Measurements from ENCODE around the gene RYR2. TPM values are rescaled to one million over a fixed set of nuclear protein-coding genes. Genes with fewer than 3 reads are reported as not detected.

The RYR2 gene
- total RNA-seq, 1 experiment from 2014 or later: 3.4 TPM

- WGBS (ENCODE audit: extremely low coverage, insufficient read length, low lambda C conversion rate): no CpG with 5 or more reads among the region's 3 CpGs
- TF ChIP-seq, protein P1, sequence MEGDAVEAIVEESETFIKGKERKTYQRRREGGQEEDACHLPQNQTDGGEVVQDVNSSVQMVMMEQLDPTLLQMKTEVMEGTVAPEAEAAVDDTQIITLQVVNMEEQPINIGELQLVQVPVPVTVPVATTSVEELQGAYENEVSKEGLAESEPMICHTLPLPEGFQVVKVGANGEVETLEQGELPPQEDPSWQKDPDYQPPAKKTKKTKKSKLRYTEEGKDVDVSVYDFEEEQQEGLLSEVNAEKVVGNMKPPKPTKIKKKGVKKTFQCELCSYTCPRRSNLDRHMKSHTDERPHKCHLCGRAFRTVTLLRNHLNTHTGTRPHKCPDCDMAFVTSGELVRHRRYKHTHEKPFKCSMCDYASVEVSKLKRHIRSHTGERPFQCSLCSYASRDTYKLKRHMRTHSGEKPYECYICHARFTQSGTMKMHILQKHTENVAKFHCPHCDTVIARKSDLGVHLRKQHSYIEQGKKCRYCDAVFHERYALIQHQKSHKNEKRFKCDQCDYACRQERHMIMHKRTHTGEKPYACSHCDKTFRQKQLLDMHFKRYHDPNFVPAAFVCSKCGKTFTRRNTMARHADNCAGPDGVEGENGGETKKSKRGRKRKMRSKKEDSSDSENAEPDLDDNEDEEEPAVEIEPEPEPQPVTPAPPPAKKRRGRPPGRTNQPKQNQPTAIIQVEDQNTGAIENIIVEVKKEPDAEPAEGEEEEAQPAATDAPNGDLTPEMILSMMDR (conservative IDR thresholded peaks at IDR 0.05): no peak
- no peaks in the 10 kb centered on the region for H3K4me1 ChIP-seq (ENCODE audit: insufficient read depth, low read length)
Observed at GRCh38 chr1:237457573-237457972, 415.6 kb downstream of the RYR2 start.

More at GRCh38 chr1:237457573-237457972, 415.6 kb downstream of the RYR2 start:
- Mint-ChIP-seq H3K27ac (no peak overlapping the region), H3K9me3 (no peaks in the 10 kb centered on the region), H3K4me1 (no peaks in the 10 kb centered on the region), H3K36me3 (ENCODE audit: insufficient read depth in 1 of 3, low read depth in 3 of 3) (peaks cover 0 to 11% (median 5%) of the 10 kb centered on the region in 3 experiments; a peak in 5 of 7 replicates), H3K27me3 (ENCODE audit: low read depth) (no peaks in the 10 kb centered on the region), H3K4me3 (no peak overlapping the region)
- Histone ChIP-seq H2BK15ac (ENCODE audit: low read depth, low read length) (no peak overlapping the region), H3K23ac (ENCODE audit: insufficient read length, low read depth, low read length) (no peak overlapping the region), H3K18ac (ENCODE audit: insufficient read length, low read depth, low read length) (no peak overlapping the region), H3K4ac (ENCODE audit: low read depth, low read length) (no peak overlapping the region), H3K27ac (ENCODE audit: insufficient read length, low read depth, low read length) (no peak overlapping the region), H2BK20ac (ENCODE audit: low read depth, low read length, poor library complexity, severe bottlenecking) (no peak overlapping the region), H3K9me3 (ENCODE audit: control insufficient read depth, low read depth, low read length) (no peaks in the 10 kb centered on the region), H4K8ac (replicated peaks; ENCODE audit: insufficient read length, low read depth, low read length) (no peak overlapping the region), H3K23me2 (ENCODE audit: insufficient read length, low read depth, low read length, poor library complexity, severe bottlenecking) (no peaks in the 10 kb centered on the region), H3K9ac (ENCODE audit: extremely low read depth, insufficient read length, low read length) (no peak overlapping the region), H3K4me2 (ENCODE audit: insufficient read depth, insufficient read length, low read length) (no peak overlapping the region), H4K5ac (ENCODE audit: insufficient read length, low read depth, low read length) (no peak overlapping the region), H3K79me2 (ENCODE audit: insufficient read depth, low read length) (no peaks in the 10 kb centered on the region), H2AK5ac (ENCODE audit: insufficient read length, low read length) (no peak overlapping the region), H4K20me1 (ENCODE audit: control insufficient read depth, insufficient read depth, insufficient read length) (no peaks in the 10 kb centered on the region), H3K27me3 (ENCODE audit: insufficient read depth, low read length) (no peaks in the 10 kb centered on the region), H3T11ph (ENCODE audit: low read length) (no peak overlapping the region), H3K14ac (ENCODE audit: insufficient read depth, low read length) (no peak overlapping the region), H3K56ac (ENCODE audit: insufficient read length, low read depth, low read length) (no peak overlapping the region), H2BK5ac (ENCODE audit: insufficient read length, low read length) (no peak overlapping the region), H2BK12ac (ENCODE audit: insufficient read length, low read depth, low read length) (no peak overlapping the region), H2BK120ac (ENCODE audit: low read depth, low read length, poor library complexity, severe bottlenecking) (no peak overlapping the region), H4K91ac (ENCODE audit: insufficient read length, low read depth, low read length) (no peak overlapping the region), H2AFZ (ENCODE audit: low read length) (no peak overlapping the region), H3K79me1 (ENCODE audit: insufficient read depth, low read depth, low read length, poor library complexity, severe bottlenecking) (no peaks in the 10 kb centered on the region)
- DNase-seq: no peak
